ENCODE measurements around the gene TMCO4. TPM values are rescaled to one million over a fixed set of nuclear protein-coding genes. Genes with fewer than 3 reads are reported as not detected.

Gene TMCO4
- total and polyA plus RNA-seq, 5 experiments from 2014 or later: 7.7 to 17.5 (median 15.3) TPM

GRCh38 chr1:19696820-19697219, 102.9 kb downstream of the TMCO4 start:
- Mint-ChIP-seq H3K27ac (no peak overlapping the region), H3K36me3 (peaks cover 0 to 44% (median 20%) of the 10 kb centered on the region in 3 donors), H3K4me3 (no peak overlapping the region), H3K9me3 (no peaks in the 10 kb centered on the region), H3K4me1 (peaks cover 0 to 3% (median 0%) of the 10 kb centered on the region in 4 donors), H3K27me3 (no peaks in the 10 kb centered on the region)
- POLR2A ChIA-PET: interaction anchor here (0.6 to 0.9 kb wide), 2 partner anchors 13 to 20 kb away, joined by 3 read pairs; no protein-coding TSS in a partner anchor
- DNase-seq: no peak
- no peak for ATAC-seq

GRCh38 chr1:19695772-19696171, 103.9 kb downstream of the TMCO4 start:
- no peaks in the 10 kb centered on the region for H3K27me3 Mint-ChIP-seq
- H3K4me1 Mint-ChIP-seq: peaks cover 0 to 4% (median 3%) of the 10 kb centered on the region in 4 donors
- H3K27ac Mint-ChIP-seq: peak overlapping the region in 1 of 10 donors; percentile 53
- DNase-seq (peak in 1 of 10 donors; percentile 27), ATAC-seq (no peak)
- no peak overlapping the region for H3K4me3 Mint-ChIP-seq
- POLR2A ChIA-PET: no interaction called here
- H3K36me3 Mint-ChIP-seq: peaks cover 0 to 49% (median 30%) of the 10 kb centered on the region in 3 donors
- peaks cover 0 to 6% (median 0%) of the 10 kb centered on the region in 9 donors for H3K9me3 Mint-ChIP-seq

GRCh38 chr1:19694298-19694697, 105.4 kb downstream of the TMCO4 start:
- DNase-seq (peak in 1 of 10 donors; percentile 36), ATAC-seq (no peak)
- no peaks in the 10 kb centered on the region for H3K27me3 Mint-ChIP-seq
- H3K36me3 Mint-ChIP-seq: peaks cover 5 to 40% (median 38%) of the 10 kb centered on the region in 3 donors
- peak overlapping the region in 1 of 10 donors; percentile 62 for H3K27ac Mint-ChIP-seq
- H3K4me3 Mint-ChIP-seq: no peak overlapping the region
- peaks cover 6 to 14% (median 9%) of the 10 kb centered on the region in 4 donors for H3K4me1 Mint-ChIP-seq
- POLR2A ChIA-PET: no interaction called here
- peaks cover 0 to 10% (median 0%) of the 10 kb centered on the region in 9 donors for H3K9me3 Mint-ChIP-seq

- Mint-ChIP-seq H3K4me1 (peaks cover 21 to 43% (median 32%) of the 10 kb centered on the region in 4 donors), H3K4me3 (no peak overlapping the region), H3K36me3 (peaks cover 5 to 41% (median 25%) of the 10 kb centered on the region in 3 donors), H3K27me3 (no peaks in the 10 kb centered on the region), H3K27ac (peak overlapping the region in 6 of 10 donors; percentile 46 to 91 (median 56)), H3K9me3 (peaks cover 0 to 12% (median 0%) of the 10 kb centered on the region in 9 donors)
- peak in 1 of 10 donors; percentile 32 for DNase-seq
- POLR2A ChIA-PET: no interaction called here
- ATAC-seq: no peak
These were observed 109.4 kb downstream of the TMCO4 start for GRCh38 chr1:19690342-19690741.

GRCh38 chr1:19689856-19690255, 109.9 kb downstream of the TMCO4 start:
- ATAC-seq (no peak), DNase-seq (peak in 1 of 10 donors; percentile 26)
- Mint-ChIP-seq H3K4me3 (peak overlapping the region in 2 of 10 donors; percentile 2 to 48), H3K27ac (peak overlapping the region in 6 of 10 donors; percentile 30 to 91 (median 74)), H3K36me3 (peaks cover 5 to 41% (median 24%) of the 10 kb centered on the region in 3 donors), H3K4me1 (peaks cover 21 to 43% (median 32%) of the 10 kb centered on the region in 4 donors), H3K9me3 (peaks cover 0 to 12% (median 0%) of the 10 kb centered on the region in 9 donors), H3K27me3 (no peaks in the 10 kb centered on the region)
- POLR2A ChIA-PET: no interaction called here

- Mint-ChIP-seq H3K27me3 (no peaks in the 10 kb centered on the region), H3K4me1 (peaks cover 20 to 43% (median 32%) of the 10 kb centered on the region in 4 donors), H3K4me3 (peak overlapping the region in 3 of 10 donors; percentile 10 to 70 (median 55)), H3K9me3 (peaks cover 0 to 12% (median 0%) of the 10 kb centered on the region in 9 donors), H3K36me3 (peaks cover 5 to 35% (median 18%) of the 10 kb centered on the region in 3 donors), H3K27ac (peak overlapping the region; percentile 85 to 95 (median 90))
- ATAC-seq (no peak), DNase-seq (peak in 1 of 10 donors; percentile 26)
- POLR2A ChIA-PET: interaction anchor here (0.6 kb wide), 1 partner anchor 79 kb away, joined by 3 read pairs; no protein-coding TSS in a partner anchor
These were observed 110.5 kb downstream of the TMCO4 start for GRCh38 chr1:19689085-19689757.

- POLR2A ChIA-PET: interaction anchor here (0.6 kb wide), 1 partner anchor 80 kb away, joined by 3 read pairs; no protein-coding TSS in a partner anchor
- peak overlapping the region; percentile 41 to 72 (median 64) for H3K4me3 Mint-ChIP-seq
- H3K4me1 Mint-ChIP-seq: peaks cover 20 to 43% (median 32%) of the 10 kb centered on the region in 4 donors
- DNase-seq: peak in 7 of 10 donors; percentile 10 to 67 (median 58)
- H3K9me3 Mint-ChIP-seq: peaks cover 0 to 12% (median 0%) of the 10 kb centered on the region in 9 donors
- peak overlapping the region; percentile 85 to 95 (median 90) for H3K27ac Mint-ChIP-seq
- peak; percentile 76 to 88 for ATAC-seq
- peaks cover 5 to 28% (median 10%) of the 10 kb centered on the region in 3 donors for H3K36me3 Mint-ChIP-seq
- H3K27me3 Mint-ChIP-seq: no peaks in the 10 kb centered on the region
These were observed 111.5 kb downstream of the TMCO4 start for GRCh38 chr1:19688041-19688842.

- DNase-seq: peak in 1 of 10 donors; percentile 6
These were observed 112.3 kb downstream of the TMCO4 start for GRCh38 chr1:19687414-19687813.

GRCh38 chr1:19685994-19686393, 113.7 kb downstream of the TMCO4 start:
- H3K27ac Mint-ChIP-seq: peak overlapping the region in 2 of 10 donors; percentile 48 to 76
- POLR2A ChIA-PET: no interaction called here
- ATAC-seq (no peak), DNase-seq (no peak)
- H3K27me3 Mint-ChIP-seq: no peaks in the 10 kb centered on the region
- peaks cover 20 to 39% (median 30%) of the 10 kb centered on the region in 4 donors for H3K4me1 Mint-ChIP-seq
- no peak overlapping the region for H3K4me3 Mint-ChIP-seq
- peaks cover 0 to 8% (median 0%) of the 10 kb centered on the region in 9 donors for H3K9me3 Mint-ChIP-seq
- H3K36me3 Mint-ChIP-seq: peaks cover 5 to 21% (median 5%) of the 10 kb centered on the region in 3 donors

More at GRCh38 chr1:19687414-19687813, 112.3 kb downstream of the TMCO4 start:
- POLR2A ChIA-PET: no interaction called here
- peaks cover 20 to 43% (median 32%) of the 10 kb centered on the region in 4 donors for H3K4me1 Mint-ChIP-seq
- H3K4me3 Mint-ChIP-seq: peak overlapping the region in 6 of 10 donors; percentile 7 to 72 (median 60)
- peaks cover 5 to 30% (median 9%) of the 10 kb centered on the region in 3 donors for H3K36me3 Mint-ChIP-seq
- no peaks in the 10 kb centered on the region for H3K27me3 Mint-ChIP-seq
- H3K27ac Mint-ChIP-seq: peak overlapping the region; percentile 56 to 95 (median 90)
- ATAC-seq: no peak
- peaks cover 0 to 12% (median 0%) of the 10 kb centered on the region in 9 donors for H3K9me3 Mint-ChIP-seq

- Mint-ChIP-seq H3K27me3 (no peaks in the 10 kb centered on the region), H3K4me1 (peaks cover 17 to 32% (median 24%) of the 10 kb centered on the region in 4 donors), H3K27ac (peak overlapping the region in 2 of 10 donors; percentile 33 to 34), H3K36me3 (peaks cover 0 to 12% (median 3%) of the 10 kb centered on the region in 3 donors), H3K4me3 (no peak overlapping the region), H3K9me3 (peaks cover 0 to 4% (median 0%) of the 10 kb centered on the region in 9 donors)
- DNase-seq: peak in 1 of 10 donors; percentile 15
- POLR2A ChIA-PET: interaction anchor here (1.0 kb wide), 1 partner anchor 8 kb away, joined by 3 read pairs; no protein-coding TSS in a partner anchor
- no peak for ATAC-seq
These were observed 115.0 kb downstream of the TMCO4 start for GRCh38 chr1:19684677-19685076.

GRCh38 chr1:19683351-19683750, 116.4 kb downstream of the TMCO4 start:
- POLR2A ChIA-PET: interaction anchor here (0.8 kb wide), 1 partner anchor 21 kb away, joined by 3 read pairs; no protein-coding TSS in a partner anchor
- no peak overlapping the region for H3K4me3 Mint-ChIP-seq
- ATAC-seq (no peak), DNase-seq (peak in 1 of 10 donors; percentile 30)
- peaks cover 0 to 4% (median 0%) of the 10 kb centered on the region in 9 donors for H3K9me3 Mint-ChIP-seq
- H3K36me3 Mint-ChIP-seq: peaks cover 0 to 12% (median 3%) of the 10 kb centered on the region in 3 donors
- no peak overlapping the region for H3K27ac Mint-ChIP-seq
- no peaks in the 10 kb centered on the region for H3K27me3 Mint-ChIP-seq
- H3K4me1 Mint-ChIP-seq: peaks cover 11 to 19% (median 14%) of the 10 kb centered on the region in 4 donors

- no peak for ATAC-seq
- POLR2A ChIA-PET: no interaction called here
- H3K9me3 Mint-ChIP-seq: peaks cover 0 to 4% (median 0%) of the 10 kb centered on the region in 9 donors
These were observed 116.8 kb downstream of the TMCO4 start for GRCh38 chr1:19682901-19683300.

More at GRCh38 chr1:19682901-19683300, 116.8 kb downstream of the TMCO4 start:
- Mint-ChIP-seq H3K27ac (no peak overlapping the region), H3K4me1 (peaks cover 7 to 14% (median 11%) of the 10 kb centered on the region in 4 donors), H3K27me3 (no peaks in the 10 kb centered on the region), H3K36me3 (peaks cover 0 to 12% (median 3%) of the 10 kb centered on the region in 3 donors), H3K4me3 (no peak overlapping the region)
- no peak for DNase-seq

Data from naive thymus-derived CD8-positive, alpha-beta T cell (primary cell).